ENCODE results near the gene GSG1L2. TPM values are rescaled to one million over a fixed set of nuclear protein-coding genes. Genes with fewer than 3 reads are reported as not detected.

The GSG1L2 gene
- total RNA-seq, 1 donor from 2014 or later = not detected

DNA sequence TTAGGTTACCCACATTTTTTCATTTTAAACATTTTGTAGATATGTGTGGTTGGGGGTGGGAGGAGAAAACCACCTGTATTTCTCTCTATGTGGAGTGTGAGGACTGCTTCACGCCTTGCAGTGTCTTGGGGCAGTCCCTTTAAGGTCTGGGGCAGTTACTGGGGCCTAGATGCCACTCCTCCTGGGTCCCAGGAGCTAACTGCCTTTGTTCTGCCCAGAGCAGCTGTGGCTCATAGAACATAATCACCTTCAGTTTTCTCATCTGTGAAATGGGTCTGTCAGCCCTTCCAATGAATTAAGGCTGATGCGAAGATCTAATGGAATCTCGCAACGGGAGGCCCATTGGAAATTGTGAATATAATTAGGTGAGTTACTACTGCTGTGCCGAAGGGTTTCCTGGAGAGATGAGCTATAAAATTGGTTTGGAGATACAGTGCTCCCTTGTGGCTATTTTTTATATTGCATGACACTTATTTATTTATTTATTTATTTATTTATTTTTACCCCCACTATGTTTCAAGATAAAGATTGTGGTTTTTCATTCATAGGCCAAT lies 53.4 kb downstream of the GSG1L2 start:
- DNase-seq (ENCODE audit: low read depth) = no peak
- no peak overlapping the region for H3K4me3 ChIP-seq (ENCODE audit: low read depth, low read length)
- H3K36me3 ChIP-seq (ENCODE audit: control insufficient read depth, insufficient read depth, low read length) = no peaks in the 10 kb centered on the region
- TF ChIP-seq, protein P1, sequence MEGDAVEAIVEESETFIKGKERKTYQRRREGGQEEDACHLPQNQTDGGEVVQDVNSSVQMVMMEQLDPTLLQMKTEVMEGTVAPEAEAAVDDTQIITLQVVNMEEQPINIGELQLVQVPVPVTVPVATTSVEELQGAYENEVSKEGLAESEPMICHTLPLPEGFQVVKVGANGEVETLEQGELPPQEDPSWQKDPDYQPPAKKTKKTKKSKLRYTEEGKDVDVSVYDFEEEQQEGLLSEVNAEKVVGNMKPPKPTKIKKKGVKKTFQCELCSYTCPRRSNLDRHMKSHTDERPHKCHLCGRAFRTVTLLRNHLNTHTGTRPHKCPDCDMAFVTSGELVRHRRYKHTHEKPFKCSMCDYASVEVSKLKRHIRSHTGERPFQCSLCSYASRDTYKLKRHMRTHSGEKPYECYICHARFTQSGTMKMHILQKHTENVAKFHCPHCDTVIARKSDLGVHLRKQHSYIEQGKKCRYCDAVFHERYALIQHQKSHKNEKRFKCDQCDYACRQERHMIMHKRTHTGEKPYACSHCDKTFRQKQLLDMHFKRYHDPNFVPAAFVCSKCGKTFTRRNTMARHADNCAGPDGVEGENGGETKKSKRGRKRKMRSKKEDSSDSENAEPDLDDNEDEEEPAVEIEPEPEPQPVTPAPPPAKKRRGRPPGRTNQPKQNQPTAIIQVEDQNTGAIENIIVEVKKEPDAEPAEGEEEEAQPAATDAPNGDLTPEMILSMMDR (IDR thresholded peaks at IDR 0.05; ENCODE audit: insufficient read depth, low read length, poor library complexity, severe bottlenecking) = peak; percentile 34
- H3K27me3 ChIP-seq (ENCODE audit: control insufficient read depth, insufficient read depth, low read length) = peaks cover 9% of the 10 kb centered on the region

DNA sequence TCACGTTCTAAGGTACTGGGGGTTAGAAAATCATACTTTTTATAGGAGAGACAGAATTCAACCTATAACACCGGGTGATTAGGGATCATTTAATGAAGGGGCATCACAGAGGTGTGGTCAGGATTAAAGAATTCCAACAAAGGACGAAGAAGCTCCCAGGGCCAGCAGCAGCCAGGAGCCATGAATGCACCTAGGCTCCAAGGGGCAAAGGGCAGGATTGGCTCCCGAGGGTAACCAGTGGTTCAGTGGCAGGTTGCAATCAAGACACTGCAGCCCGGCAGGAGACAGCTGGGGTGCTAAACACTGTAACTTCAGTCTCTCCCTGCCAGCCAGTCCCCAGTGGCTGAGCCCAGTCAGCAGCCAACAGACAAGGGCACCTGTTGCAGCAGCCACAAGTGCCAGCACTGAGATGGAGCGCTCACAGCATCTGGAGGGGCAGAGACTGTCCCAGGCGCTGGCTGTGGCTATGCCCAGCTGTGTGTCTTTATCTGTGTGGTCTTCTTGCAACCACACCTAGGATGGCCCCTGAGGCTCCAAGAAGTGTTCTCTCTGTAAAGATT lies 54.4 kb downstream of the GSG1L2 start:
- Histone ChIP-seq H3K4me3 (ENCODE audit: low read depth, low read length) (no peak overlapping the region), H3K27me3 (ENCODE audit: control insufficient read depth, insufficient read depth, low read length) (peaks cover 9% of the 10 kb centered on the region), H3K36me3 (ENCODE audit: control insufficient read depth, insufficient read depth, low read length) (no peaks in the 10 kb centered on the region)
- TF ChIP-seq, protein P1 (IDR thresholded peaks at IDR 0.05; ENCODE audit: insufficient read depth, low read length, poor library complexity, severe bottlenecking) = no peak
- no peak for DNase-seq (ENCODE audit: low read depth)

DNA sequence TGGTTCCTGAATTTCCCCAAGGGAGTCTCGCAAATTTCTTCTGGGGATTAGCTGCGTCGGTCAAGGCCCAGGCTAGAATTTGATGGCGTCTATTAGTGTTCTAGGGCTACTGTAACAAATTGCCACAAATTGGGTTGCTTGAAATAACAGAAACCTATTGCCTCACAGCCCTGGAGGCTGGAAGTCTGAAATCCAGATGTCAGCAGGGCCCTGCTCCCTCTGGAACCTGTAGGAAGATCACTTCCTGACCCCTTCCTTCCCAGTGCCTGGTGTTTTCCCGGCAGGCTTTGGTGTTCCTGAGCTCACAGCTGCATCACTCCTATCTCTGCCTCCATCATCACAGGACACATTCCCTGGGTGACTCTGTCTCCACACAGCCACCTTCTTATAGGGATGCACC lies 54.9 kb downstream of the GSG1L2 start:
- no peaks in the 10 kb centered on the region for H3K36me3 ChIP-seq (ENCODE audit: control insufficient read depth, insufficient read depth, low read length)
- H3K27me3 ChIP-seq (ENCODE audit: control insufficient read depth, insufficient read depth, low read length) = peaks cover 9% of the 10 kb centered on the region
- TF ChIP-seq, protein P1 (IDR thresholded peaks at IDR 0.05; ENCODE audit: insufficient read depth, low read length, poor library complexity, severe bottlenecking) = no peak
- H3K4me3 ChIP-seq (ENCODE audit: low read depth, low read length) = no peak overlapping the region
- no peak for DNase-seq (ENCODE audit: low read depth)

DNA sequence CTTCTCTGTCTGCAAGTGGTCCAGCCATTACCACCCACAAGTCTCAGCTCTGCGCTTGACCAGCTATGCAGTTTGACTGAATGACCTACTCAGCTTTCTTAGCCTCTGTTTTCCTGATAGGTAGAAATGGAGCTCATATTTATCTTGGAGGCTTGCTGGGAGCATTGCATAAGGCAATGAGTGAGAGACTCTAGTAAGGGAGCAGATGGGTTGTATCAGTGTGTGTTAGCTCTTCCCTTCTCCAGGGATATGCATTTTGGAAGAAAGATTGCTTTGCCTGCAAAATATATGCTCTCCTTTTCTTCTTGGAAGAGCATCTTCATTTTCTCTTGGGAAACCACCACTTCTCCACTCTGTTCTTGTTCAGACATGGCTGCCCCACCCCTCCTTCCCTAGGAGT lies 56.6 kb downstream of the GSG1L2 start:
- Histone ChIP-seq H3K4me3 (ENCODE audit: low read depth, low read length) (no peak overlapping the region), H3K36me3 (ENCODE audit: control insufficient read depth, insufficient read depth, low read length) (no peaks in the 10 kb centered on the region), H3K27me3 (ENCODE audit: control insufficient read depth, insufficient read depth, low read length) (peaks cover 9% of the 10 kb centered on the region)
- no peak for DNase-seq (ENCODE audit: low read depth)
- TF ChIP-seq, protein P1 (IDR thresholded peaks at IDR 0.05; ENCODE audit: insufficient read depth, low read length, poor library complexity, severe bottlenecking) = no peak

DNA sequence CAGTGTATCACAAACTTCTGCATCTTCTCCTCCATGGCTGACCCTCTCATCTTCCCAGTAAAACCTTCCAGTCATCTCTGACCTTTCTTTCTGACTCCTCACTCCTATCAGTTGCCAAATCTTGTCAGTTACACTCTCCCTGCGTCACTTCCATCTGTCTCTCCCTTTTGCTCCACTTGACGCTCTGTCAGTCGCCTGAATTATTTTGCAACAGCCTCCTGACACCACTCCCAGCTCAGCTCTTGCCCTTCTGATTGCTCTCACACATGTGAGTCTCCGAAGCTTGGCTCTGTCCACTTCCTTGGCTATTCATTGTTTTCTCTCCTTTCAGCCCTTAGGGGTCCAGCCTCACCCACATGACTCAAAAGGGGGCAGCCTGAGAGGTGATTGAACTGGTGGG lies 58.2 kb downstream of the GSG1L2 start:
- Histone ChIP-seq H3K27me3 (ENCODE audit: control insufficient read depth, insufficient read depth, low read length) (peaks cover 9% of the 10 kb centered on the region), H3K4me3 (ENCODE audit: low read depth, low read length) (no peak overlapping the region), H3K36me3 (ENCODE audit: control insufficient read depth, insufficient read depth, low read length) (no peaks in the 10 kb centered on the region)
- TF ChIP-seq, protein P1 (IDR thresholded peaks at IDR 0.05; ENCODE audit: insufficient read depth, low read length, poor library complexity, severe bottlenecking) = no peak
- DNase-seq (ENCODE audit: low read depth) = no peak

DNA sequence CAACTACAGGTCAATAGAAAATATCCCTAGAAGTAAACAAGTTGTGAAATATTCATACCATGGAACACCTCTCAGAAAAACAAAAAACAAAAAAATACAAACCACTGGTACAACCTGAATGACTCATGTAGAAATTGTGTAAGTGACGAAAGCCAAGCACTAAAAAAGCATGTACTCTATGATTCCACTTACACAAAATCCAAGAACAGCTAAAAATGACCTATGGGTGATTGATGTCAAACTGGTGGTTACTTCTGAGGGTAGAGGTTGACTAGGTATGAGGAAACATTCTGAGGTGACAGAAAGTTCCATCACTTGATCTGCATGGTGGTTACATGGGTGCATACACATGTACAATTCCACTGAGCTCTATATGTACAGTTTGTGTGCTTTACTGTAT lies 61.6 kb downstream of the GSG1L2 start:
- Histone ChIP-seq H3K27me3 (ENCODE audit: control insufficient read depth, insufficient read depth, low read length) (peaks cover 2% of the 10 kb centered on the region), H3K4me3 (ENCODE audit: low read depth, low read length) (no peak overlapping the region), H3K36me3 (ENCODE audit: control insufficient read depth, insufficient read depth, low read length) (no peaks in the 10 kb centered on the region)
- TF ChIP-seq, protein P1 (IDR thresholded peaks at IDR 0.05; ENCODE audit: insufficient read depth, low read length, poor library complexity, severe bottlenecking) = no peak
- no peak for DNase-seq (ENCODE audit: low read depth)
